CD4-positive, alpha-beta T cell treated with Interleukin-6 for 4 hours (primary cell): ENCODE results near the gene MAP3K7.
A peak's percentile ranks its signal among the peaks of the same experiment; 100 is the strongest.
"Not testable (repeated sequence)": the region's sequence is repeated elsewhere in the genome, so short reads cannot be mapped to it uniquely, and the experiment has no call there.

Source experiments
- DNase-seq: peaks from one replicate; pipeline ENCODE4 v3.0.0-alpha.2; 2020; ENCODE audit warnings: mixed read lengths

The MAP3K7 gene

DNA sequence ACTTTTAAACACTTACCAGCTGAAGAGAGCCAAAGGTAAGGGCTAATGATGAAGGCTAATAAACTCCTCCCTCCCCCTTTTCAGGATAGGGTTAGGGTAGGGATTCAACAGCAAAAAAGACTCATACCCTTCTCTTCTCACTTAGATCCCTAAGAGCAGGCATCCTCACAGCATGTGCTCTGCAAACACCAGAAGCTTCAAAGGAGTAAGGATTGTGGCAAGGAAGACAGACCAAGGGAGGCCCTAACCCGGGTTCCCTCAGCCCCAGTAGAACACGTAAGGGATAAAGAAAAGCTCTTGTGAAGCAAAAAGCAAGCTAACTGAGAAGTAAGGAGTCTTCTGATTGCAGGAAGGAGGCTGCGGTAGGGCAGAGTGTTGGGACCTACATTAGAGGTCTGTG, 11.6 kb downstream of the MAP3K7 start:
- DNase-seq = no peak

DNA sequence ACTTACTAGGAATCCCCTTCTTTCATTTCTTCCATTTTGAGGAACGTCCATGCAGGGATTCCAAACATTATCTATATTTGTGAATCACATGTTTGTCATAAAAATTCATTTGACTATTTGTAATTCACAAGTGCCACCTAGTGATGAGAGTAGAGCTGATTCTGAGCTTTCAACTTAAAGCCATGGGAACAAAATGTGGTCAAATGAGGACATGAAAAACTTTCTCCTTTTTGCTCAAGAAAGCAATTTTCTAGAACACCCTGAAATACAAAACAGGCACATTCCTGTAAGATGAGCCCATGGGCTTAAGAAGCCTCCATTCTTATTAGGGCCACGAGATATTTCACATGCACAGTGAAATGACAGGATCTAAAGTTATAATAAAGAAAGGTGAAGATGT, 12.3 kb downstream of the MAP3K7 start:
- no peak for DNase-seq

DNA sequence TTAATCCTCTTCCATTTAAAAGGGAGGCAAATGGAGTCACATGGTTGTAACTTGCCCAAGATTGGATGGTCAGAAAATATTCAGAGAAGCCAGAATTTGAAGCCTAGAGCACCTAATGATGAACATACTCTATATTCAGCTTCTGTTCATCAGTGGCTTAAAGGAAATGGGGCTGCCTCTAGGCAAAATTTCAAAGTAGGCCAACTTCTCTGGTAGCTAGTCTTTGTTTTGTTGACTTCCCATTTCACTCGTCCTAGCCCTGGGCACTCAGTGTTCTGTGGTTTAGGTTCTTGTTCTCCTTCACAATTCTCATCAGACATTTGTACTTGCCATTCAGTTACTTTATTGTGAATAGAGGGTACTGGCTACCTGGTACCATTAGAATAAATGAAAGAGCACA, 13.2 kb downstream of the MAP3K7 start:
- no peak for DNase-seq

DNA sequence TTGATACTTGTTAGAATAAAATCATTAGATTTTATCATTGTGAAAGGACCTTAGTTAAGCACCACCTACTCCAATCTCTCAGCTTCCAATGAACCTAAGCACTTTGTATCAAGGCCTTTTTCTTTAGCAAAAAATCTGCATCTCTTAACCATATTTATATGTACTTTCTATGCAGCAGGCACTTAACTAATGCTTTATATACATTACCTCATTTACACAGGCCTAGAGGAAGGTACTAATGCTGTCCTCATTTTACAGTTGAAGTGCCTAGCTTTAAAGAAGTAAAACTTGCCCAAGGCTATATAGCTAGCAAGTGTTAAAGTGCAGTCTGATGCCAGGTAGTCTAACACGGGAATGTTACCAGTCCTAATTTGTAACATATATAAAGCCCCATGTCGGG, 14.0 kb downstream of the MAP3K7 start:
- no peak for DNase-seq

DNA sequence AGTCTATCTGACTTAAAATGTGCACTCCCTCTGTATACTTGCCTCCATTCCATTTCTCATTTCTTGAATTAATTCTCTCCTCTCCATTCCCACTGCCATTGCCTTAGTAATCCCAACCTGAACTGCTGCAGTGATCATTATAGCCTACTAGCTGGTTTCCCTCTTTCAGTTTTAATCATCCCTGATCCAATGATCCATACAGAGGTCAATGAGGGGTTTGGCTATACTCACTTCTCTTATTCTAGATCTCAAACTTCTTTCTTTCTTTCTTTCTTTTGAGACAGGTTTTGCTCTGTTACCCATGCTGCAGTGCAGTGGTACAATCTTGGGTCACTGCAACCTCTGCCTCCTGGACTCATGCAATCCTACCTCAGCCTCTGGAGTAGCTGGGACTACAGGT, 17.6 kb downstream of the MAP3K7 start:
- DNase-seq = no peak

DNA sequence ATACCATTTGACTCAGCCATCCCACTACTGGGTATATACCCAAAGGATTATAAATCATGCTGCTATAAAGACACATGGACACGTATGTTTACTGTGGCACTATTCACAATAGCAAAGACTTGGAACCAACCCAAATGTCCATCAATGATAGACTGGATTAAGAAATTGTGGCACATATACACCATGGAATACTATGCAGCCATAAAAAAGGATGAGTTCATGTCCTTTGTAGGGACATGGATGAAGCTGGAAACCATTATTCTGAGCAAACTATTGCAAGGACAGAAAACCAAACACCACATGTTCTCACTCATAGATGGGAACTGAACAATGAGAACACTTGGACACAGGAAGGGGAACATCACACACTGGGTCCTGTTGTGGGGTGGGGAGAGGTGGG, 19.2 kb downstream of the MAP3K7 start:
- not testable (repeated sequence) for DNase-seq

DNA sequence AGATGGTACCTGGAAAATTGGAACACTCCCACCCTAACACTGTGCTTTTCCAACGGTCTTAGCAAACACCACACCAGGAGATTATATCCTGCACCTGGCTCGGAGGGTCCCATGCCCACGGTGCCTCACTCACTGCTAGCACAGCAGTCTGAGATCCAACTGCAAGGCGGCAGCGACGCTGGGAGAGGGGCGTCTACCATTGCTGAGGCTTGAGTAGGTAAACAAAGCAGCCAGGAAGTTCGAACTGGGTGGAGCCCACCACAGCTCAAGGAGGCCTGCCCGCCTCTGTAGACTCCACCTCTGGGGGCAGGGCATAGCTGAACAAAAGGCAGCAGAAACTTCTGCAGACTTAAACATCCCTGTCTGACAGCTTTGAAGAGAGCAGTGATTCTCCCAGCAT, 24.5 kb downstream of the MAP3K7 start:
- DNase-seq = peak; percentile 13

DNA sequence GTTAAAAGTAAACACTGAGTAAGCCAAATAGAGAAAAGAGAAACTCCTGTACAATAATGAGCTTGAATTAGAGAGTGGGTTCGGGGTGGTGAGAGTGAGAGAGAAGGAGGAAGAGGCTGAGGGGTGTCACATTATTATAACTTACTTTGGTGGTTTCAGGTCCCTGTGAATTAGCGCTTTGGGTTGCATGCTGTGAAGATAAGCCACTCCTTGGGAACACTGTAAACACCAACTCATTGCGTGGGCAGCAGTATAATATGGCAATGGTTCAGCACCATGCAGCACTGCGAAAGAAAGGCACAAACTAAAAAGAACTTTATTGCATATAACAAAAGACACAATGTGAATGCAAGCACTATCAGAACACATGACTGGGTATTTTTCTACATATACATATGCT, 26.9 kb downstream of the MAP3K7 start:
- no peak for DNase-seq

DNA sequence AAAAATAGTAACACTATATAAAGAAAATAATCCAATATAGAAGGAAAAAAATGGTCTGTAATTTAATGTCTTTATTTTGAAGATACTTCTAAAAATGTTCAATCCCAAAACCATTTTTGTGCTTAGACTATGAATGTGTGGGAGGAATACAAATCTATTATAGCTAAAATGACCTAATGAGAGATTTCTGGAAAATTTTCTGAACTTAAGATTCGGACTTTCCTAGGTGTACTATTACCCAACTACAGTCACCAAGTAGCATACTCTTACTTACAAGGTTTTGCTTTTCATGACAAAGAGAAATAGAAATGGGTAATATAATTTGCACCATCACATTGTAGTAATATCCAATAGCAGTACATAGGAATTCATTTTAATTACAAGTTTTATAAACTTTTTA, 29.9 kb downstream of the MAP3K7 start:
- no peak for DNase-seq

DNA sequence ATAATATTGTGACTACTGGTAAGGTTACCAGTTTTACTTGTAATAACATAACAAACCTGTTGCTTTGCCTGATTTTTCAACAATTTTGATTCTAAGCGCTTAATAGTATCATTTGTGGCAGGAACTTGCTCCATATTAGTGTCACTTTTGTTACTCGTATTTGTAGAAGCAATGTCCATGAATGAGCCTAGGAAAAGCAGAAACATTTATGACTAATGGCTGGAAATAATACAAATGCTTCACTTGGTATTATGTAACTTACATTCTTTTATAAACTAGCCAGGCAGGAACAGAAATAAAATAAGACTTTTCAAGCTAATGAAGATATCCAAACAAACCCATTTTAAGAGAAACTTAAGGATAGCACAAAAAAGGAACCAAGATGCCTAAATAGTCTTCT, 38.9 kb downstream of the MAP3K7 start:
- no peak for DNase-seq

DNA sequence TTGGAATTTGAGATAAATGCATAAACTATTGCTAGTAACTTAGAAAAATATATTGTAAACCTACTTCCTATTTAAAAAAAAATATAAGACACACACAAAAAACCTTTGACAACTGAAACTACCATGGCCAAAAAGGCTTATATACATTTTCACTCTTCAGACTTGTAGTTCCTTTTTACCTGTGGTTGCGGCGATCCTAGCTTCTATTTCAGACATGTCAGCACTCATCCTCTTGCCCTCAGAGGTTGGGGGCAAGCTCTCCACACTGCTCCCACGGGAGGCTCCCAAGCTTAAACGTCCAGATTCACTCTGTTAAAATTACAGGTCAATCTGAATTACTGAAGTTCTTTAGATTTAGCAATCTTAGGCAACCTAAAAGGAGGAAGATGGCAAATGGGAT, 39.8 kb downstream of the MAP3K7 start:
- DNase-seq = no peak

DNA sequence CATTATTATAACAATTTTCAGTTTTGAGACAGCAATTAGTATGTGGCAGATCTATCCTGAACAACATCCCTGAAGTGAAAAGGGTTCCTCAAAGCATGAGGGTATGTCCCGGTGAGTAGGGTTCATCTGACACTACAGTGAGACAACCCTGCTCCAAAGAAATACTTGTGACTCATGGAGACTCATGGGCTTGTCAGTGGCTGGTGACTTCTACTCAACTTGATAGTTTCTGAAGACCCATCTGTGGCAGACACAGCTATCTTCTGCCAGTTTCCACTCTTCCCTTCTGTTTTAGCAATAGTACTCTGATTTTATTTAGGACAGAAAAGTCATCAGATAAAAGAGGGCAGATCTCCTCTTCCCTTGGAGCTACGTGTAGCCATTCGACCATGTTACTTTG, 41.4 kb downstream of the MAP3K7 start:
- DNase-seq = no peak

DNA sequence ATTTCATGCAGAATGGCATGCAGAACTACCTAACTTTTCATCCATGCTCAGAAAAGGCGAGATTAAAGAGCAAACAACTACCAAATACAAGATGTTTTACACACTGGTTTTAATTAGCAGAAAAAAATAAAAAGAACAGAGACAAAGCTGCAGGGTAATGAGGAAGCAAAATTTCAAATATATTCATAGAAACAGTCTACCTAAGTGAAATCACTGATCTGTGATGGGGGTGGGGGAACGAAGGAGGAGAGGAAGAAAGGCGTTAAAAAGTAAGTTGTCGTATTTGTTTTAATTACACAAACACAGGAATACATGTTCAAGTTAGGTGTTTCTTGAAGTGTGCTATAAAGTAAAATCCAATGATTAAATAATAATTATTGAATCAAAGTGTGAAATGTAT, 42.1 kb downstream of the MAP3K7 start:
- no peak for DNase-seq

DNA sequence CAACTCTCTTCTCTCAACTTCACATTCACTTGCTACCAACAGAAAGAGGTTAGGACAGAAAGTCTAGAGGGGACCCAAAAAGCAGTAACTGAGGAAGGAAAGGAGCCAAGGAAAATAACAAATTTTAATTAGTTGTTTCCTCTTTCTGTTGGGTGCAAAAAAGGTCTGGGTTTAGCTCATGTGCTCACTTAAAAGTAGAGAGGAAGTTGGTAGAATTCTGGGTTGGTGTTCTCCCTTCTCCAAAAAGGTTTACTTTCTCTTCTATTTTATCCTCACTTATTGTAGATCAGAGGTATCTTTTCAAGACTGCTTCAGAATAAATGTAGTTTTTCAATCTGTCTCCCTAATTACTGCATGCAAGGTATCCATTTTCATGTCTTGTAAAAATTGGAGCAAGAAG, 42.8 kb downstream of the MAP3K7 start:
- DNase-seq = no peak

DNA sequence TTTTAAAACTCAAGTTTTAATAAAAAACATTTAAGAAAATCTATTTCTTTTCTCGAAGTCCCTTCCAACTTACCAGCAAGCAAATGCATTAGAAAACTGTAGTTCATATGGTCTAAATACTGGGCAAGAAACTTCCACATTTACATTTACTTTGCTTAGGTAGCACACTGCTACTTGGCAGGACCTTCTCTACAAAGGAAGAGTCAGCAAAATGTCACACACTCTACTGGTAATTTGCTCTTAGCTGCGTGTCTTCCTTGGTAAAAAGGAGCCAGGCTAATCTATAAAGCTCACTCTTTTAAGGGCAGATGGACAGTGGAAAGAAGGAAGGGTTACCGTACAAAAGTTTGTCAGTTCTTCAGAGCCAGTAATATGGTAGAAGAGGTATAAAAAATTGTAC, 45.7 kb downstream of the MAP3K7 start:
- no peak for DNase-seq

DNA sequence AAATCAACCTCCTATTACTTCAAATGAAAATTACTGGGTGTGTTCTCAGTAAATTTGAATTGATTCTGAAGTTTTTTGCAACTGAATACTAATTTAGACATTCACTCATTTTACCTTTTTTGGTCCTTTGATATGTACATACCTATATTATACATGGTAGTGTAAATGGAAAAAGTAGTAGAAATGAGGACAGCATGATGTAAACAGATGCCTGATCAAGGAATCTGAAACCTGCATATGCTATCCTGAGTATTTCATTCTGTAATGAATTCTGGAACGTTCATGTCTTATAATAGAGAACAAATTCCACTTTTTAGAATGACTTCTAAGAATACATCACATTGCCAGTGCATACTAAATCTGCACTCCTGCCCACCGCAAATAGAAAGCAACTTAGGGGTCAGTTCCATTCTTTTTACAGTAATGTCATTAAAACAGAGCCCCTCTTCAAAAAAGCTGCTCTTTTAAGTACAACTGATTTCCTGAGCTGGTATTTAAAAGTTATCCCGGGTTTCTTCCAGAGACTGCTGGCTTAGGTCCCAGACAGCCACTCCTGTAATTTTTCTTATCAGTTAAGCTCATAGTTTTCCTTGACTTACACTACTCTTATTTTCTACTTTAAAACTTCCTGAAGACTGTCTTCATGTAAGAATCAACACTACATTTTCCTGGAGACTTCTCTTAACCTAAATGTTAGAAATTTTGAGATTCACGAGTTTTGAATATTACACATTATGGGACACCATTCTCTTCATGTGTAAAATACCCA, 48.4 kb downstream of the MAP3K7 start:
- DNase-seq = no peak

DNA sequence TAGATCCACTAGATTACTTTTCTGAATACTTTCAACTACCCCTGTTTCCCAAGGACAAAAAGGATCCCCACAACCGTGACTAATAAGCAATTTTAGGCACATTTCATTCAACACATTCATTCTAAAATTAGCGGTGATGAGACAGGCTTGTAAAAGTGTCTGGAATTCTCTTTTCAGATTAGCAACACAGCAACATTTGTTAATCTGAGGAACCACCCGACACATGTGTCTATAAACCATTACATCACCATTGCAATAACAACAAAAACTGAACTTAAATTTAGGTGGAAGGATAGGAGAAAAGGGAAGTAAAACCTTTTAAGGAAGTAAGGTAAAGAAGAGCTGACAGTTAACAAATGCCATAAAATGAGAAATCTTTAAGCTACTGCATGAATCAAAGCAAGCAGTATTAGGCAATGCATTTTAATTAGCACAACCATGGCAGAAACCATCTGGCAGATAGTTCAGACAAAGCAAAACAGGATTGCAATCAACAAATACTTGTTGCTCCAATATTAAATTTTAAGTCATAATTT, 49.1 kb downstream of the MAP3K7 start:
- DNase-seq = no peak

DNA sequence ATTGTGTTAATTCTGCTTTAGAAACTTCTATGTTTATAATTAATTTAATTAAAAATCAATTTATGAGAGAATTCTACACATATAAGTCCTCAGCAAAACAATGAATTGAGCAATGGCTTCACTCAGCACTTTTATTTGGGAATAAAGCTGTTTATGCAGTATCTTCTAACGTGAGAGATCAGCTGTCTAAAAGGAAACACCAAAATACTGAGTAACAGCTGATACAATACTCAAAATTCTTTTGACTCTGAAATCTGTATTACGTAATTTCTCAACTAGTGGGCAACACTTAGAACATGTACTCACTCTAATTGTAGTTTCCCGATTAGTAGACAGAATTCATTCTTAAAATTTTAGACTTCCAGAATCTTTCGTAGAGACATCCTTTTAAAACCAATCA, 49.8 kb downstream of the MAP3K7 start:
- no peak for DNase-seq

DNA sequence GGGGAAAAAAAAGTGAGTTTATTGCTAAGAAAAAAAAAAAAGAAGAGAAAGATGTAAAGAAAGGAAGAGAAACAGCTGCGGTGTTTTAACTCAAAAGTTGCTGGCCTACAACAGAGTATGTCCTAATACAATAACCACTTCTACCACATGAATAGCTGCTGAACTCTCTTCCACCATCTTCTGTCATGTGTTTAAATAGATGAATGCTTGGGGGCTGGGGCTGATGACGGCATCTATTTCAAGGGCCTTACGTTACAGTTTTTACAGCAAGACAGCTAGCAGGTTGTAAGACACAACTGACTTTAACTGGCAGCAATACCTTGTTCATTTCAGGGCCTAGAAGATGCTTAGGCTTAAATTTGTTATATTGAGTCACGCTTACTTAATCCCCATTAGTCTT, 50.4 kb downstream of the MAP3K7 start:
- no peak for DNase-seq

DNA sequence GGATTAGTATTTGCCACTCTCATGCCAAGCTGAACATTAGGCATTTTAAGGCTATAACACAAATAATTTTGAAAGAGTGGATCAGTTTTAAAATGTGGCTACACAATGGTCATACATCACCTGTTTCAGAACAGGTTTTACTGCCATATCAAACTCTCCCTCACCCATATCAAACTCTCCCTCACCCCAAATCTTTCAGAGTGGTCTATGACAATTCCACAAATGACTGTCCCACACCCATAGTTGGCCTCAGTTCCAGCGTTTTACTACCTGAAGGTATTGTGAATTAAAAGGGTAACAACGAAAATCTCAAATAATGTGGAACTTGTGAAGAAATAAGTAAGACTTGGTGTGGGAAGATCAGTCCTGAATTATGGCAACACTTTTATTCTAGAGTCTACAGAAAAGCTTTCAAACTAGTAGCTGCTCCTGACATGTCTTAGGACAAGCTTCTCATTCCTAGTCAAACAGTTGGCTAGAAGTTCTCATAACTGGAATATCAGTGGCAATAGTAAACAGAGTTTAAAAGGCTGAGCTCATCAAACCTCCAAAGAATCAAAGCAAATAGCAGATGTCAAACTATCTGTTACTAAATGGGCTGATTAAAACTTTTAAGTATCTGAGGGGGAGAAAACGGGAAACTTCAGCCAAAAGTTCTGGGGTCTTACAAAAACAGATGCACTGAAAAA, 52.4 kb downstream of the MAP3K7 start:
- no peak for DNase-seq

DNA sequence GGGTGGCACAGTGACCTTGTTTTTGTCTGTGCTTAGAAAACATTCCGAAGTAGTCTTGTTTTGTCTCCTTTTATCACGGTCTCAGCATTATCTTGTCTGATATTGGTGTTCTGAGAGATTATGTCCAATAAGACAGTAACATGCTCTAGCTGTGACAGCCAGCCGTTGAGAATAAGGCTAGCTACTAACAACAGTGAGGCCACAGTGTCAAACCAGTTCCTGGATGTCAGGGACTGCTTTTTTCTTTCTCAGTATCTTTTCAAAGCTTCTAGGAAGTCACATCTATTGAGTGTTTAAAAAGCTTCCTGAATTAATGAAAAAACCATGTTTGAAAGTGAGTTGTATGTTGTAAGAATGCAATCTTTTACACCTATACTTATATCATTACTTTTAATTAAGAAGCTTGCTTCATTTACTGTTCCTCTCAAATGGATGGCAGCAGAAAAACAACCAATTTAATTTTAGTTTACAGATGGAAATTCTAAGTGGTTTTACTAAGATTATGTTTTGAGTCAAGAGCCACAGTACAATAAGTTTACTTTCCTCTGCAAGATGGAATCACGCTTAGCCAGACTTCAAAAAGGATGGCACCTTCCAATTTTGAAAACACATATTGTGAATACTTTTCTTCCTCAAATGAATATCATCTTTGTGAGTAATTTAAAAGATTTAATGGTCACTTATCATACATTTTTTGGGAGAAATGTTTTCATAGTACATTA, 53.1 kb downstream of the MAP3K7 start:
- no peak for DNase-seq

DNA sequence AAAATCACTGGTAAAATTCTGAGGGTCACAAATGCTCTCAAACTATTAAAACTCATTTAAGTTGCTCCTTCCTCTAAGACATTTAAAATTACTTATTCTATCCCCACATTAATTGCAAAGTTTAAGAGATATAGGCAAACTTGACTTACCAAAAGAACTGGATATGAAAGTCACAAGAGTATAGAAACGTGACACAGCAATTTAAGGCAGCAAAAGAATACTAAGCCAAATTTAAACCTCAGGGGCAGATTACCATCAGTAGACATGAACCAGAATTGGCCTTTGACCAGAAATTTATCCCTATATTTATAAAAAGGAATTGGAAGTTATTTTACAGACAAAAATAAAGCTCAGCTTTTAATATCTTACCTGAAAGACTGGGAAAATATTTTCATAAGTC, 56.0 kb downstream of the MAP3K7 start:
- DNase-seq = no peak

DNA sequence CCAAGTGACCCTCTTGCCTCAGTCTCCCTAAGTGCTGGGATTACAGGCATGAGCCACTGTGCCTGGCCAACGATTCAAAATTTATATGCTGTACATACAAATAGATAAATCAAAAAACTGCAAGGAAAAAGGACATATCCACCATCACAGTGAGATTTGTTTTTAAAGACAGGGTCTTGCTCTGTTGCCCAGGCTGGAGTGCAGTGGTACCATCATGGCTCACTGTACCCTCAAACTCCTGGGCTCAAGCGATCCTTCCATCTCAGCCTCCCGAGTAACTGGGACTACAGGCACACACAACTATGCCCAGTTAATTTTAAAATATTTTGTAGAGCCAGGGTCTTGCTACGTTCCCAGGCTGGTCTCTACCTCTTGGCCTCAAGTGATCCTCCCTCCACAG, 61.5 kb downstream of the MAP3K7 start:
- DNase-seq = no peak

DNA sequence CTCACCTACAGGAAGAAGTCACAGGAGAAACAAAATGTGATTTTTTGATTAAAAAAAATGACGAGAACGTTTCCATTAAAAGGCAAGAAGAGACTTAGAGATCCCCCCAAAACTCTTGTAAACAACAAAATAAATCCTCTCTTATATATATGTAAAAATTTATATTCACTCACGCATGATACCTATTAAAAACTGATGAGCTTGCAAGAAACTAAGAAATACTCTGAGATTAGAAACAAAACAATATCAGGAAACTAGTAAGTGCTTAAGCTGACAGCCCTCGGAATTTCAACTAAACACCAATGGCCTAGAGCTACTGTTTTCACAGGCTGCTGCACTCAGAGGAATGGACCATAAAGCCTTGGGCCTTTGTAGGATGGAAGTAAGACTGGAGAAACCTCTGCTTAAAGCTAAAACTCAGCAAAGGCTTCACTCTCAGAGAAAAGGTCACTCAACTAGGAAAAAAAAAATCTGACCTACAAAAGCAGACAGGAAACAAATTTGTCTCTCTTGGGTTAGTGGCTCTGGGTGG, 63.0 kb downstream of the MAP3K7 start:
- no peak for DNase-seq
